Neural cell (in vitro differentiated cells): ENCODE data around the gene ANKS1A.

Experiments
- TAF1 ChIP-seq: IDR thresholded peaks from 2 replicates; pipeline ENCODE4 v1.6.1; 2012; ENCODE audit warnings: low read depth
- TF ChIP-seq, protein P1 (sequence below): fragments of 450-650 bp; IDR thresholded peaks from 2 replicates; pipeline ENCODE4 v1.5.1; 2014; ENCODE audit warnings: antibody characterized with exemption, mild to moderate bottlenecking, moderate library complexity; ENCODE audit not compliant: poor library complexity, severe bottlenecking

DNA sequence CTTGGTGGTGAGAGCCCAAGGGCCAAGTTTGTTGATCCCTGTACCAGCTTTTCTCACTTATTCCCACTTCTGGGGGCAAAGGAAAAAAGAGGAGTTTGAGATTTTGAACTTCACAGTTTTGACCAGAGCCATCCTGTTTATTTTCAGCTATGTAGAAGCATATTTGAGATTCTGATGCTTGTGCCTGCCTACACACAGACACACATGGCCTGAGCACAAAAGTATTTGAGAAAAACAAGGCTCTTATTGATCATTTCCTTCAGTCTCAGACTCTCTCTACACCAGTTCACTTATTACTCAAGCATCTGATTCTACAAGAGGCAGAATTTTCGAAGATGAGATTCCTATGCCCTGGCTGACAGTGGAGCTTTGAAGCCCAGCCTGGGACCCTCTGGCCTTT lies 151.3 kb downstream of the ANKS1A start:
- TF ChIP-seq TAF1 = no peak
- TF ChIP-seq, protein P1, sequence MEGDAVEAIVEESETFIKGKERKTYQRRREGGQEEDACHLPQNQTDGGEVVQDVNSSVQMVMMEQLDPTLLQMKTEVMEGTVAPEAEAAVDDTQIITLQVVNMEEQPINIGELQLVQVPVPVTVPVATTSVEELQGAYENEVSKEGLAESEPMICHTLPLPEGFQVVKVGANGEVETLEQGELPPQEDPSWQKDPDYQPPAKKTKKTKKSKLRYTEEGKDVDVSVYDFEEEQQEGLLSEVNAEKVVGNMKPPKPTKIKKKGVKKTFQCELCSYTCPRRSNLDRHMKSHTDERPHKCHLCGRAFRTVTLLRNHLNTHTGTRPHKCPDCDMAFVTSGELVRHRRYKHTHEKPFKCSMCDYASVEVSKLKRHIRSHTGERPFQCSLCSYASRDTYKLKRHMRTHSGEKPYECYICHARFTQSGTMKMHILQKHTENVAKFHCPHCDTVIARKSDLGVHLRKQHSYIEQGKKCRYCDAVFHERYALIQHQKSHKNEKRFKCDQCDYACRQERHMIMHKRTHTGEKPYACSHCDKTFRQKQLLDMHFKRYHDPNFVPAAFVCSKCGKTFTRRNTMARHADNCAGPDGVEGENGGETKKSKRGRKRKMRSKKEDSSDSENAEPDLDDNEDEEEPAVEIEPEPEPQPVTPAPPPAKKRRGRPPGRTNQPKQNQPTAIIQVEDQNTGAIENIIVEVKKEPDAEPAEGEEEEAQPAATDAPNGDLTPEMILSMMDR = no peak
